Stimulated activated CD4-positive, alpha-beta T cell treated with anti-CD3 and anti-CD28 coated beads, Interleukin-4, amount 100 ng/mL, for 48 hours (primary cell): ENCODE data around the gene ELOB.

Experiments used
- DNase-seq, 2 donors: peaks; one replicate each; pipeline ENCODE4 v3.0.0-alpha.2; 2020; ENCODE audit warnings: low read depth in 2 of 2

Gene ELOB

GRCh38 chr16:2810651-2811050, 33.6 kb upstream of the ELOB start:
- DNase-seq = no peak

- no peak for DNase-seq
These were observed 32.2 kb upstream of the ELOB start for GRCh38 chr16:2809149-2809760.

GRCh38 chr16:2808181-2808580, 31.1 kb upstream of the ELOB start:
- no peak for DNase-seq

DNA sequence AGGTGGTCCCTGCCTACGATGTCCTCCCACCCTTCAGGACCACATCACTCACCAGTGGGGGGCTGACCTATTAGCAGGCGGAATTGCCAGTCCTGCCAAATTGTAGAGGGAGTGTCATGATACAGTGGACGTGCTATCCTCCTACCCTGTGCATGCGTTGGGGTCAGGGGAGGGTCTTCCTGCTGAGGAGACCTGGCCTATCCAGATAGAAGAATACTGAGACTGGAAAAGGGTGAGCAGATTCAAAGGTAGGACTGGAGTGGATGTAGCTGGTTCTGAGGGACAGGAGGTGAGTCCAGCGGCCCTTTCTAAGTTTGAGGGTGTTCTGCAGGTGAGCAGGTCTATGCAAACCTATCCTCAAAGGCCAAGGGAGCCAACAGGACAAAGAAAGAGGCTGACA, 29.2 kb upstream of the ELOB start:
- DNase-seq = no peak

DNA sequence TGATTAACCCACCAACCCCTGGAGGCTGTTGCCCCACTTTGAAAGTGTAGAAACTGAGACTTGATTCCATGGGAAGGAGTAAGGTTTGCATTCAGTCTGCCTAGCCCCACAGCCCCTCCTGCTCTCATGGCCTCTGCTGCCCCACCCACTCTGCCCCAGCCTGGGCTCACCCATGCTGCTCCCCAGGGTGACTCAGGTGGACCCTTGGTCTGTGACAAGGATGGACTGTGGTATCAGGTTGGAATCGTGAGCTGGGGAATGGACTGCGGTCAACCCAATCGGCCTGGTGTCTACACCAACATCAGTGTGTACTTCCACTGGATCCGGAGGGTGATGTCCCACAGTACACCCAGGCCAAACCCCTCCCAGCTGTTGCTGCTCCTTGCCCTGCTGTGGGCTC, 27.6 kb upstream of the ELOB start:
- DNase-seq = no peak

DNA sequence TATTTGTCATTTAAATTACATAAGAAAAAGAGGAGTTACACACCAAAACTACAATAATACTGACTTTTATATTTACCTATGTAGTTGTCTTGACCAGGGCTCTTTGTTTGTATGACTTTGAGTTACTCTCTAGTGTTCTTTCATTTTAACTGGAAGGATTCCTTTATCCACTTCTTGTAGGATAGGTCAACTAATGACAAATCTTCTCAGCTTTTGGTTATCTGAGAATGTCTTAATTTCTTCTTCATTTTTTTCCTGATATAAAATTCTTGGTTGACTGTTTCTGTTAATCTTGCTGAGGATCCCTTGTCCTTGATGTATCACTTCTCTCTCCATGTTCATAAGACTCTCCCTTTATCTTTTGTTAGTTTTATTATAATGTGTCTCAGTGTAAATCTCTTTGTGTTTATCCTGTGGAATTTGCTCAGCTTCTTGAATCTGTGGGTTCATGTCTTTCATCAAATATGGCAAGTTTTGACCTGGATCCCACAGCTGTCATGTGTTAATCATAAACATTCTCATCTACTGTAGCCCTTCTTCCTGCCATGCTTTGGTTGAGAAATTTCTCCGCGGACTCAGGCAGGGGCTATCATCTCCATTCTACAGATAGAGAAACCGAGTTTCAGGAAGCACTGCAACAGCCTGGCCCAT, 26.6 kb upstream of the ELOB start:
- no peak for DNase-seq

GRCh38 chr16:2799859-2800226, 22.8 kb upstream of the ELOB start:
- DNase-seq = no peak

- no peak for DNase-seq
These were observed 22.3 kb upstream of the ELOB start for GRCh38 chr16:2799205-2799858.

DNA sequence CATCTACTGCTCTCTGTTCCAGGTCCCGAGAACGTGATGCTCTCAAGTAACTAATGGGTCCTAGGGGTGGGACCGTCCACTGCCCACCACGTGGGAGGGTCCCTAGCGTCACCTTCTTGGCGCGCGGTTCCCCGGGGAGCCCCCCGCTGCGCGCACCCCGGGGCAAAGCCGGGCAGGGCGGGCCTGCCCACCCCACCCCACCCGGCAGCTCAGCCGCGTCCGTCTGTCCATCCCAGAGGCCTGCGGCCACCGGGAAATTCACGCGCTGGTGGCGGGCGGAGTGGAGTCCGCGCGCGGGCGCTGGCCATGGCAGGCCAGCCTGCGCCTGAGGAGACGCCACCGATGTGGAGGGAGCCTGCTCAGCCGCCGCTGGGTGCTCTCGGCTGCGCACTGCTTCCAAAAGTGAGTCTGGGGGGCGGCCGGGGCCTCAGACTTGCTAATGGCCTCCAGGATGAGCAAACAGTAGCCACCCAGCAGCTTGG, 21.7 kb upstream of the ELOB start:
- DNase-seq = no peak

DNA sequence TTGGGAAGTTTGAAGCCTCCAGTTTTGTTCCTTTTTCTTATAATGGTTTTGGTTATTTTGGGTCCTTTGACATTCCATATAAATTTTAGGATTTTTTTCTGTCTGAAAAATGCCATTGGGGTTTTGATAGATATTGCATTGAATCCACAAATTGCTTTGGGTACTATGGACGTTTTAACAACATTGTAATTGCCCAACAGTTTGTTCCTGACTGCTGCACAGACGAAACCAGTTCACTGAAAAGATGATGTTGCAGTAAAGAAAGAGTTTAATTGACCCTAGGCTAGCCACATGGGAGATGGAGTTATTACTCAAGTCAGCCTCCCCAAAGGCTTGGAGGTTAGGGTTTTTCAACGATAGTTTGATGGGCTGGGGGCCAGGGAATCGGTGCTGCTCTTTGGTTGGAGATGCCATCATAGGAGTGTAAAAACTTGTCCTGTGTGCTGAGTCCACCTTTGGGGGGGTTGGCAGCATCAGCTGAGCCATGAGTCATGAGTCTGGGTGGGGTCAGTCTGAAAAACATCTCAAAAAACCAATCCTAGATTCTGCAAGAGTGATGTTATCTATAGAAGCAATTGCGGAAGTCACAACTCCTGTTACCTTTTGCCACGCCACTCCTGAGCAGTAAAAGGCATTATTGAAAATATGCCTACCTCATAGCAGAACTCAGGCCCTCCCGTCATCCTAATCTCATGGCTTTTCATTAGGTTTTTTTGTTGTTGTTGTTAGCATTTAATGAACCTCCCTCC, 18.5 kb upstream of the ELOB start:
- DNase-seq = no peak

DNA sequence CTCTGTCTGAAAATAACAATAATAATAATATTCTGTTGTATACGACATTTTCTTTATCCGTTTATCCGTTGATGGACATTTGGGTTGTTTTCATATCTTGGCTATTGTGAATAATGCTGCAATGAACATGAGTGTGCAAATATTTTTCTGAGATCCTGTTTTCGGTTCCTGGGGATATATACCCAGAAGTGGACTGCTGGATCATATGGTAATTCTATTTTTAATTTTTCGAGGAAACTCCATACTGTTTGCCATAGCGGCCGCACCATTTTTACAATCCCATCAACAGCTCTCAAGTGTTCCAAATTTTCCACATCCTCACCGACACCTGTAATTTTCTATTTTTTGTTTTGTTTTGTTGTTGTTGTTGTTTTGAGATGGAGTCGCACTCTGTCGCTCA, 15.9 kb upstream of the ELOB start:
- DNase-seq = no peak

DNA sequence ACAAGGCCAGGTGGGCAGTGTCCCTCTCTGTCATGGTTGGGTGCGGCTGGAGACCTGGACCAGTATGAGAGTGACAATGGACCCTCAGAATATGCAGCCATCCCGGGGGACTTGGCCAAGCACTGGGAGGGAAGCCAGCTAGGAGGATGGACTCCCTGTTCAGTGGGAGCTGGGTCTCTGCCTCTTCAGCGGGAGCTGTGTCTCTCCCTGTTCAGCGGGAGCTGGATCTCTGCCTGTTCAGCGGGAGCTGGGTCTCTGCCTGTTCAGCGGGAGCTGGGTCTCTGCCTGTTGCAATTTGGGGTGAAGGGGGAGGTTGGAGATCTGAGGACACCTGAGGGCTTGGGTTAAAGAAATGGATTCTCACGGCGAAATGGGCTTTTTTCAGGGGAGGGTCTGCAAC, 14.1 kb upstream of the ELOB start:
- DNase-seq = no peak

GRCh38 chr16:2790631-2791030, 13.6 kb upstream of the ELOB start:
- no peak for DNase-seq

DNA sequence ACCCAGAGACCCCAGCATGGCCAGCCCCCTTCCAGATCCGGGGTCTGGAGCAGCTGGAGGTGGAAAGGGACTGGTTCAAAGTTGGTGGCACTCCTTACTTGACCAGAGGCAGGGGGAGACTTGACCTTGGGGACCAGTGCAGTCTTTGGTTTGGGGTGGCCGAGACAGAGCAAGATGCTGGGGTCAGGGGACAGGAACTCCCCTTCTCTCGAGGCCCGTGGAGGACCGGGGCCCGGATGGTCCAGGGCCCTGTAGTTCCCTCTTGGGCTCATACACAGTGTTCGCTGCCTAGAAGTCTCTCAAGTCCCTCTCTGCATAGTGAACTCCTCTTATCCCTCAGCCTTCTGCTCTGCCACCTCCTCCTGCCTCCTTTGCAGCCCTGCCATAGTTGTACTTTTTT, 10.9 kb upstream of the ELOB start:
- no peak for DNase-seq

GRCh38 chr16:2787406-2787805, 10.3 kb upstream of the ELOB start, which contains the start of gene PRSS33:
Gene PRSS33, minus strand, starts transcription at chr16:2787560. Its CDS starts 1,013 bp downstream, at chr16:2786547.
- no peak for DNase-seq

- no peak for DNase-seq
These were observed 9.7 kb upstream of the ELOB start for GRCh38 chr16:2786826-2787151.

DNA sequence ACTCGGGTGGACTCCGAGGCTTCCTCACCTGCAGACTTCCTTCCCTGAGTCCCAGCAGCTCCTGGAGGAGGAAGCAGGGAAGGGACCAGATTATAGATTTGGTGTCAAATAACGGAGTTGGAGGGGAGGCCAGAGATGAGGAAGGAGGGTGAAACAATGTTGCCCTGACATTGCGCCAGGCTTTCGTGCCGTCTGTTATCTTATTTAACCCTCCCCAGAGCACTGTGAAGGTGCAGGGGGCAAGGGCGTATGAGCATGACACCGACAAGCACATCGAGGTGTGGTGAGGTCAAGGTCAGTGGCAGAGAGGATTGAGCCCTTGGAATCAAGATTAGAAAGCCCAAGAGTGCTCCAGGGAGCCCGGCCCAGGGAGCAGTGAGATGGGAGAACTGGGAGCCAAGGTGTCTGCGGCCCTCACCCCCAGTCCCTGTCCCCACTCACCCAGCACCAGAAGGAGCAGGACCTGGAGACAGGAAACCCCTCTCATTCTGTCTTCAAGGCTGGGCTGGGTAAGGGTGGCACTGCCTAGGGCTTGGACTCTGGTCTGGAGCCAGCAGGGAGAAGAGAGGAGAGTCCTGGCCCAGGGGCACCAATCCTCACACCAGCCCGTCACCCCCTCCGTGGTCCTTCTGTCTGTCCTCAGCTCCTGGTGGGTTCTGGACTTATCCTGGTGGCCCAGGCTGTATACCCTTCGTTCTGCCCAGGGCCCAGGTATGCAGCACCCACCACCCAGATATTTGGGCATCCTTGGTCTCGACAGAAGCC, 9.2 kb upstream of the ELOB start:
- DNase-seq = no peak

DNA sequence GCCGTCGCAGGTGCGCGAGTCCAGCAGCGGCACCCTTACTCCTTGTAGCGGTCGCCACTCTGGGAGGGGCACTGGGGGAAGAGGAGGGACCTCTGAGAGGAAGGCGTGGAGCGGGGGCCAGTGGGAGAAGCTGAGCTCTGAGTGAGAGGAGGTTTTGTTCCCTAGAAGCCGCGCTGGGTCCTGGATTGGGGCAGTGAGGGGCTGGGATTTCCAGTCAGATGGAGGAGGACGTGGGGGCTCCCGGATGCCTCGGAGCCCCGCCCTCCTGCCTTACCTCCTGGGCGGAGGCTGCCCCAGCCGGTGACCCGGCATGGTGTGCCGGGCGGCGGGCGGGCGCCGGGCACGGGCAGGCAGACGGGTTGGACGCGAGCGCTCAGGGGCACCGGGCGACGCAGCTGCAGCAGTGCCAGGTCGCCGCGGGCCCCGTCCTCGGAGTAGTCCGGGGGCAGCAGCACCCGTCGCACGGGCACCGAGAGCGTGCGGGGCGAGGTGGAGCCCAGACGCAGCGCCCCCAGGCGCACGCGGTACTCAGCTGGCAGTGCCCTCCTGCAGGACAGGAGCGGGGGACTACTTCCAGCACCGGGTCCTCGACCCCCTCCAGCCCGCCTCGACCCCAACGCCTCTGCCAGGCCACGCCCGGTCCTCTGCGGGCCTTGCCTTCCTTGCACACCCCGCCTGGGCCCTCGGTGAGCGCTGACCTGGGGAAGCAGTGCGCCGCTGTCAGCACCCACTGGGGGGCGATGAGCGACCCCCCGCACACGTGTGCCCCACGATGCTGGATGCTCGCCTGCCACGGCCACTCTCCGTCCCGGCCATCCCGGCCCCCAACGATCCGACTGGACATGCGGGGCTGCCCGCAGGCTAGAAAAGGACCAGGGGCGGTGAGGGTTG, 8.3 kb upstream of the ELOB start:
- DNase-seq = no peak

DNA sequence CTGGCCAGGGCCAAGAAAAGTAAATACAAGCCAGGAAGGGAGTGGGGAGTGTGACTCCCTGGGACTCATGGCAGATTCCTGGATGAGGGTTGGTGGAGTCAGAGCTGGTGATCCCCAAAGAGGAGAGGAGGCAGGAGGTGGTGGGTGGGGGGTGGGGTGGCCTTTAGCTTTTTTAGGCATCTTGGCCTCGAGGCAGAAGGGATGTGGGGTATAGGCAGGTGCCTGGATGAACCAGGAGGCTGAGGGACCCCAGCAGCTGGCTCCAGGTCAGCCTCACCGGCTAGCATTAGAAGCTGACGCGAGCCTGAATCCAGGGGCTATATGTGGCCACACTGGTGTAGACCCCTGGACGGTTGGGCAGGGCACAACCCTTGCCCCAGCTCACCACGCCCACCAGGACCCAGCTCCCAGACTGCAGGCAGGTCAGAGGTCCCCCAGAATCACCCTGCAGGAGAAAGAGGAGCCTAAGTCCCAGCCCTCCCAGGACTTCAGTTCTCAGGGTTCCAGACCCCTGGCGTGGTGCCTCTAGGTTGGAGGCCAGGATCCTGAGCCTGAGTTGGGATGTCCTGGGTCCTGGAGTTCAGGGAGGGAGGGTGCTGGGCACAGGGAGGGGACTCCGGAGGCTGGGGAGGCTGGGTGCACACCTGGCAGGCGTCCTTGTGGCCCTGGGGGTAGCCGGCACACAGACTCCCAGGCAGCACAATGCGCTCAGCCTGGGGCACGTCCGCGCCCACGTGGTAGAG, 7.4 kb upstream of the ELOB start:
- DNase-seq = no peak
